Renal pelvis (tissue), 4 donors: ENCODE measurements around the gene CAMSAP1. TPM values are rescaled to one million over a fixed set of nuclear protein-coding genes. Genes with fewer than 3 reads are reported as not detected.

Experiments
- DNase-seq: peaks from one replicate; pipeline ENCODE4 v3.0.0-alpha.2; 2013
- polyA plus RNA-seq, 3 donors: library from polyadenylated mRNA; unstranded; fragments of 120-200 nt; gene quantifications; one replicate each; pipeline ENCODE4 v1.2.1, GENCODE V29; 2013; ENCODE audit not compliant: insufficient read length in 3 of 3

Gene CAMSAP1
- polyA plus RNA-seq, 3 donors, result 22.0 to 29.0 (median 26.0) TPM

DNA sequence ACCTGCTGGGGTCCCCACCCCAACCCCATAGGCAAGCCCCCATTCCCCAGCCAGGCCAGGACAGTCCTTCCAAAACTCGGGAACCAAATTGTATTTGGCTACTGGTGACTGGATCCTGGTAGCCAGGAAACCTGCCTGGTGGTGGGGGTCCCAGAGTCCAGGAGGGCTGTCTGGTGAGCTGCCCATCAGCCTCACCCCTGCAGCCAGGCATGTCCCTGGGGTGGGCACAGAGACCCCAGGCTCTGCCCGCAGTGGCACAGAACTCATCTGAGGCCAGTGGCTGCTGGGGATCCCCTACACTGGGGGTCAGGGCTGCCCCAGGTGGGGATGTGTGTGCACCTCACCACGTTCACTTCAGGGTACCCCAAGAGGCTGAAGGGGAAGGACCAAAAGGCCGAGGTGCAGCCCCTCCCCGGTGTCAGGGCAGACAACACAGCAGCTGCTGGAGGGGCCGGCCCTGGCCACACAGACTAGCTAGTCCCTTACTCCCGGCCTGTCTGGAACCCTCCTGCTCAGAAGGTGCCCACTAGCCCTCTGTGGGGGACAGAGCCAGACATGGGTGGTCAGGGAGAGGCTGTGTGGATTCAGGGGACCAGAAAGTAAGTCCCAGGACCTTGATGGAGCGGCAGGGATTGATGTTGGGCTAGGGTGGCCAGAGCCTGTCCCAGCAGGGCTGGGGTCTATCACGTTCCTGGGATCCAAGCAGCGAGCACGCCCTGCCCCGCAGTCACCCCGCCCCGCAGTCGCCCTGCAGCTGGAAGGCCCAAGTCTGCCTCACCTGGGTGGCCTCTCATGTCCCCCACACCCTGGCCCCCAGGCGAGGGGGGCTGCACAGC is 113.9 kb downstream of the CAMSAP1 start:
- no peak for DNase-seq

DNA sequence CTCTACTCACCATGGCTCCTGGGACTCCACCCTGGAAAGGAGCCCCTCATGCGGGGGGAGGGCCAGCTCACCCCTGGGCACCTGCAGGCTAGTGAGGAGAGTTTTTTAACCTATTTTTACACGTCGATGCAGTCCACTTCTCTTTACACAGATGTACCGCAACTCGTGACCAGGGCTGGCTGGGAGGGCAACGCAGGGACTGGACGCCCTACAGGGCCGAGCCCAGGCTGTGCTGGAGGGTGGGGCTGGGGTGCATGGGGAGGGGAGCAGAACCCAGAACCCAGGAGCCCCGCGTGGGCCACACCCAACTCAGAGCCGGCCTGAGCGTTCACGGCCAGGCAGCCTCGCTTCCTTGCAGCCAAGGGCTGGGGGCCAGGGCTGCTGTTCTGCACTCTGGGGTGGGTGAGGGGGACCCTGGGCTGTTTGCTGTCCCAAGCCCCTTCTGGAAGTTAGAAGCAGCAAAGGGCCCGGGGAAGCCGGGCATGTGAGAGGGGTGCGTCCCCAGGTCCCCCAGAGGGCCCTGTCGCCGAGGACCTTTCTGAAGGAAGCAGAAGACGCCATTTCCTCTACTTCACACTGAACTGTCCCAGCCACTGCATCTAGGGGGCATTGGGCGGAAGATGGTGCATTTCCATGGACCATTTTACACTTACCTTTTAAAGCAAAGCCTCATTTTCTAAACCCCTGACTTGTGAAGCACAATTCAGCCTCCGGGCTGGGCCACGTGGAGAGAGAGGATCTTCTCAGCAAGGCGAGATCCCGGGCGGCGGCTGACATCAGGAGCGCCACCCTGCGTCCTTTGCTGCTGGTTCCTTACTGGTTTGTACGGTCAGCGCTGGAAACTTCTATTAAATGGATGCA is 114.8 kb downstream of the CAMSAP1 start:
- no peak for DNase-seq

DNA sequence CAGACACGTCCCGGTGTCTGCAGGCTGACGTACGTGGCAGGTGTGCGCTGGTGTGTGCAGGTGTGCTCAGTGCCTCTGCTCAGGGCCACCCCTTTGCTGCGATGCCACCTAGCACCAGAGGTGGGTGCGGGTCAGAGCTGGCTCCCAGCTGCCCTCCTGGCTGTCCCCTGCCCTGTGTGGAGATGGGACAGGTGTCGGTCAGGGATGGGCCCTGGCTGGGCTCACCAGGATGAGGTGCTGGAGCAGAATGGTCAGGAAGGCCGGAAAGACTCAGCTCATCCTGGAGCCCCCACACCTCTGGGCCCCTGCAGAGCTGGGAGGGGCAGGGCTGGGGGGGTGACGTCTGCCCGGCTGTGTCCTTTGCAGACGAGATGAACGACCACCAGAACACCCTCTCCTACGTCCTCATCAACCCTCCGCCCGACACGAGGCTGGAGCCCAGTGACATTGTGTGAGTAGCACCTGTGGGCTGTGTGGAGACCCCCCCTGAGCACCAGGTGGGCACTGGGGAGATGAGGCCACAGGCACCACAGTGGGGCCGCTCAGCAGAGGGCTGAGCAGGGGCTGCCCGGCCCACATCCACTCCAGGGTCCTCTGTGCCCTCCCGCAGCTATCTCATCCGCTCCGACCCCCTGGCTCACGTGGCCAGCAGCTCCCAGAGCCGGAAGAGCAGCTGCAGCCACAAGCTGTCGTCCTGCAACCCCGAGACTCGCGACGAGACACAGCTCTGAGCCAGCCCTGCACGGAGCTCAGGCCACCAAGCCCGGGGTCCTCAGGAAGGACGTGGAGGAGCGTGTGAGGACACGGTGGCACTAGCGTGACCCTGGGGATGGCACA is 115.7 kb downstream of the CAMSAP1 start:
- DNase-seq, result no peak

DNA sequence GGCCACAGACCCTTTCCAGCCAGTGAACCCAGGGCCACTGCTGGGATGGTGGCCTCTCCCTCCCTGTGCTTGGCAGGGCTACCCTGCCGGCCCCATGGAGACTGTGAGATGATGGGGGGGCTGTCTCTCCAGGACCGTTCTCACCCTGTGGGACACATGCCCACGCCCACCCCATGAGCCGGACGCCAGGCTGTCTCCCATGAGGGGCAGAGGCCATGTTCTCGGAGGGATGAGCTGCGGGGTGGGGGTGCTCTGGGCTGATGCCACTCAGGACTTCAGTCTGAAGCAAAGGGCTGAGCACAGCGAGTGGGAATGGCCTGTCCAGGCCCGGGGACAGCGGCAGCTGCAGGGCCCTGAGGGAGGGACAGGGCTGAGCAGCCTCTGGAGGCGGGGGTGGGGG is 116.5 kb downstream of the CAMSAP1 start:
- DNase-seq, result no peak

DNA sequence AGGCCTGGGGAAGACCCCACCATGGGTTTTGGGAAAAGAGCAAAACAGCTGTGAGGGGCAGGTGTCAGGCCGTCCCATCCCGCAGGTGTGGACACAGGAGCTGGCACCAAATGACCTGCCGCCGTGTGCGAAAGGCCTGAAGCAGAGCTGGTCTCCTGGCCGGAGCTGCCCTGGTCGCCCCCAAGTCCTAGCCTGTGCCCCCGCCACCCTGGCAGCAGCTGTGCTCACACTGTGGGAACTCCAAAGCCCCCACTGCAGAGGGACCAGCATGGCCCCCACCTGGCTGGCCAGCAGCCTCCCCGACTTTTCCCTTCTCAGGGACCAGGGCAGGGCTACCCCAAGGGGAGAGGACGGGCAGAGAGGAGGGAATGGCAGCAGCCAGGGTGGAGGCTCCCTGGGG is 117.0 kb downstream of the CAMSAP1 start:
- no peak for DNase-seq

DNA sequence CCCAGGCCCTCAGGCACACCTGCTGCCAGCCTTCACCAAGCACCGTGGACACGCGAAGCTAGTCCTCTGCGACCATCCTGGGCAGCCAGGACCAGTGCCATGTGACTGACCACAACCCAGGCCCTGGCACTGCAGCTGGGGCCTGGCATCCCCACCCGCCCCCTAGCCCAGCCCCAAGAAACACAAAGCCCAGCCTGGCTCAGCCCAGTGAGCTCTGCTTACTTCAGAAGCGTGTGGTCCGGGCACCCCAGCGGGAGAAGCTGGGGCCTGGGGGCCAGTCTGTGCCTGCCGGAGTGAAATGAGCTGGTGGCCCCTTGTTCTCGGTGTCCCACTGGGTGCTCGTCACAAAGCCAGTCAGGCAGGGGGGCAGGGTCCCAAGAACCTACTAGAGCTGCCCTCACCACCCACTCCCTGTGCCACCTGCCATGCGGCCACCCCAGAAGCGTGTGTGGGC is 117.5 kb downstream of the CAMSAP1 start:
- no peak for DNase-seq

DNA sequence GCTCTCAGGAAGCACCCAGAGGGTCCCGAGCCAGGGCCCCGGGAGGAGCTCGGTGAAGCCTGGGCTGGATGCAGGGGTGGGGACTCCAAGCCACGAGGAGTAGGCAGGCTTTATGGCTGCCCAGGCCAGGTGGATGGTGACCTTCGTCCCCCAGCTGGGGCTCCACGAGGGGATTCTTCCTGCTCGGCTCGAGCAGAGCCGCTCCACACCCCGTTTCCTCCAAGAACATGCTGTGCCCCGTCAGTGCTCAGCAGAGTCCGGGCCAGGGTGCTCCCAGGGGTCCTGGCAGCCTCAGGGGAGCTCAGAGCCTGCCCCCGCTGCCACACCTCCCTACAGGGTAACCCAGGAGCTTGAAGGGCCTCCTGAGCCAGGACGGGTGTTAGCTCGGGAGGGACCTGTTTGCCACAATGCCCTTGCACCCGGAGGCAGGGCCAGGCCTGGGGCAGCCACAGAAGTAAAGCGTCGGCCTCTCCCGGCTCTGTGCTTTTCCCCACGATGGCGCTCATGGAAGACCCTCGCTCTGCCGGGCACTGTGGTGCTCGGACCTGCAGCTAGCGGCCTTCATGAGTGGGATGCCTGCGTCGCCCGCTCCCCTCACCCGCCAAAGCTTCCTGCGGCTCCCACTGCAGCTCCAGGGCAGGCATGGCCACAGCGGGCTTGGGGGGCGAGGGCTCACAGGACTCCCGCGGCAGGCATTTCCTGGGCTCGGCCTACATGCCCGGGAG is 118.6 kb downstream of the CAMSAP1 start:
- DNase-seq, result no peak

DNA sequence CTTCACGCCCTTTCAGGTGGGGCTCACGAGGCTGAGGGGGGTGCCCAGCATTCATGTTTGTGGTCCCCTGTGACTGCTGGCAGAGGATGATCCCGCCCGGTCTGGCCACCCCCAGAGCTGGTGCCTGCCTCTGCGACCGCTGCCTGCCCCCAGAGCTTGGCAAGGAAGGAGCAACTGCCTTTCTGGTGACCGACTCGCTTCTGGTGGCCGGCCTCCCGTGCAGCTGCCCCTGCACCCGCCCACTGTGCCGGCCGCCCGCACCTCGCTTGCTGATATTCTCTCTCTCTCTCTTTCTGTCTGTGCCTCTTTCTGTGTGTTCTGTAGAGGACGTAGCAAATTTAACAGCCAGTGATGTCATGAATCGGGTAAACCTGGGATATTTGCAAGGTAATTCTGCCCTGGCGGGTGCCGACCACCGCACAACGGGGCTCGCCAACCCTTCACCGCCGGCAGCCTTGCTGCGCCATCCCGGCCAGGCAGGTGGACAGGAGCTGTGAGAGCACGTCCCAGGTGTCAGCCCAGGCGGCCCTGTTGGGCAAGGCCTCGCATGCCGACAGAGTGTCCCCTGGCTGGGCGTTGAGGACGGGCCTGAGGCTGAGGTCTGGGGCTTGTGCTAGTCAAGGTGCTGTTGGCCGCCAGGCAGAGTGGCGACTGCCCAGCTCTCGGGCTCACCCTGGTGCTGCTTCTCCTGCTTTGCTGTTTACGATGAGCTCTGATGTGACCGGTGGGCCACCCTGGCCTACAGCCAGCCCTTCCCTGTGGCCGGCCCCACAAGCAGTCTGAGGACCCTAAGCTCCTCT is 119.4 kb downstream of the CAMSAP1 start:
- DNase-seq, result no peak

DNA sequence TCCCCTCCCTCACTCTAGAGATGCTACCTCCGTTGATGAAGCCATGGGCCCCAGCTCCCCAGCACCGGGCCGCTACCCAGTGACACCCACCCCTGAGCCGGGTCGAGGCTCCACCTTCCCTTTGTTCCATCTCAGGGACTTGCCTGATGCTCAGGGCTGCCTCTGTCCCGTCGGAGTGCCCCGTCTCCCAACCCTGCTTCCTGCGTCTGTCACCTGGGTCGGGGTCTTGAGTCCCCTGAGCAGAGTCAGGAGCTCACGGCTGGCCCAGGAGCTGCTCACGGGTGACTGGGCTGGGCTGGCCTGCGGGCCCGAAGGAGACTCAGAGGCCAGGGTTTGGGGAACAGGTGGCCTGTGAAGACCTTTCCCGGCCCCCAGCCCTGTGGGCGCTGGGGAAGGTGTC is 120.0 kb downstream of the CAMSAP1 start:
- DNase-seq, result no peak

DNA sequence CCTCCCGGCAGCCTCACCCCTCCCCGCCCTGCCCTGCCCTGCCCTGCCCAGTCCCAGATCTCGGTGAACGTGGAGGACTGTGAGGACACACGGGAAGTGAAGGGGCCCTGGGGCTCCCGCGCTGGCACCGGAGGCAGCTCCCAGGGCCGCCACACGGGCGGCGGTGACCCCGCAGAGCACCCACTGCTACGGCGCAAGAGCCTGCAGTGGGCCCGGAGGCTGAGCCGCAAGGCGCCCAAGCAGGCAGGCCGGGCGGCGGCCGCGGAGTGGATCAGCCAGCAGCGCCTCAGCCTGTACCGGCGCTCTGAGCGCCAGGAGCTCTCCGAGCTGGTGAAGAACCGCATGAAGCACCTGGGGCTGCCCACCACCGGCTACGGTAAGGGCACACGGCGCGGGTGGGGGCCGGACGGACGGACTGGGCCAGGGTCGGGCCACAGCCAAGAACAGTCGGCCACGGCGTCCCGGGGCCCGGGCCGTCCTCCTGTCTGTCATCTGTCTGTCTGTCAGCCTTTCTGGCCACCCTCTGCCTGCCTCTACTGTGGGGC is 121.1 kb downstream of the CAMSAP1 start:
- no peak for DNase-seq

DNA sequence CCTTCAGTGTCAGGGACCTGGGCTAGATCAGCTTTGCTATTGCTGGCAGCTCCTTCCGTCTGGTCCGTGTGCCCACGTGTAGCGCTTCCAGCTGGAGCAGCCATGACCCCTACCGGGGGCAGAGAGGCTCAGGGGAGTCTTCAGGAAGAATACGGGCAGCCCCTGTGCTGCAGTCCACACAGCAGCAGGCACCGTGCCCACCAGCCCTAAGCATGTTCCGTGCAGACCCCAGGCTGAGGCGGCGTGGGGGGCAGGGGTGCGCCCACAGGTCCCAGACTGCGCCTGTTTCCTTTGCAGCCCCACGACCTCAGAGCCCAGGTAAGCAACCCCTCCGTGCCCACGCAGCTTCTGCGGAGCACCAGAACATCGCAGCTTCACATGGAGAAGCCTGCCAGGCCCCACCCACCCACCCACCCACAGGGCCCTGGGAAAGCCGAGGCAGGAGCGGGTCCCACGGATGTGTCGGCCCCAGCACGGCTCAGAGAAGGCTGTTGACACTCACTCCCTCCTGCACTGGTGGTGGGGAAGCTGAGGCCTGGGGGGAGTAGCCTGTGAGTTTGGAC is 122.3 kb downstream of the CAMSAP1 start:
- no peak for DNase-seq

DNA sequence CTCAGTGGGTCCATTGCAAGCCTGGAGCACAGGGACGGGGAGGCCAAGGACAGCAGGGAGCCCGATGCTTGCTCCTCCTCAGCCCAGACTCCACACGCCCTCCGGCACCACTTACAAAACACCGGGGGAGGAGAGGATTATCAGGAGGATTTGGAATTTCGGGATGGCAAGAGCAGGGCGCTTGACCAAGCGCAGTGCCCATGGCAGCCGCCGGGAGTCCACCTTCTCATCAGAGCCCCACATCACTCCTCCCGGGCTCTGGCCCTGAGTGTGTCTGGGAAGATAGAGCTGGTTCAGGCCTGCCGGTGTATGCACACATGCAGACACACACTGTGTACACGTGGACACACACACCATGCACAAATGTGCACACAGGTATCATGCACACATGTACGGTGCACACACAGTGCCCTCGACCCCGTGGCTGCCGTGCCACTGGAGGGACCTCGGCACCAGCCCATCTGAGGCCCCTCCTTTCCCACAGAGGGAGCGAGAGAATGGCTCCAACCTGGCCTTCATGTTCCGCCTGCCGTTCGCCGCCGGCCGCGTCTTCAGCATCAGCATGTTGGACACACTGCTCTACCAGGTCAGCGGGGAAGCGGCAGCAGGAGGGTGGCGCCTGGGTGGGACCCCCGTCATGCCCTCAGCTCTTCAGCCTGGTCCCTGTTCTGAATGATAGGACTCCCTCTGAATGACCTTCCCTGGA is 123.7 kb downstream of the CAMSAP1 start:
- no peak for DNase-seq

DNA sequence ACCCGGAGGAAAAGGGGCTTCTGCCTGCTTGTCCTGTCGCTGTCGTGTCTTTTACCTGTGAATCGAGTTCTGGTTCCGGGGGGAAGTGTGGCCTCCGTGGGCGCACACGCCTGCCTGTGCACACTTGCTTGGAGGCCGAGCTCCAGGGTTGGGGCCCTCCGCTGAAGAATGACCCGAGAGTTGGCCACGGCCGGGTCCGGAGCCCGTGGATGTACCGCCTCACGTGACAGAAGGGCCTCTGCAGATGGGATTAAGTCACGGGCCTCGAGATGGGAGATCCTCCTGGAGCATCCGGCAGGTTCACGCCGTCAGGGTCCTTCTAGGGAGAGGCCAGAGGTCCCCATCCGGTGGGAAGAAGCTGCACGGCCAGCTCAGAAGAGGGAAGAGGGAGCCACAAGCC is 124.4 kb downstream of the CAMSAP1 start:
- no peak for DNase-seq

DNA sequence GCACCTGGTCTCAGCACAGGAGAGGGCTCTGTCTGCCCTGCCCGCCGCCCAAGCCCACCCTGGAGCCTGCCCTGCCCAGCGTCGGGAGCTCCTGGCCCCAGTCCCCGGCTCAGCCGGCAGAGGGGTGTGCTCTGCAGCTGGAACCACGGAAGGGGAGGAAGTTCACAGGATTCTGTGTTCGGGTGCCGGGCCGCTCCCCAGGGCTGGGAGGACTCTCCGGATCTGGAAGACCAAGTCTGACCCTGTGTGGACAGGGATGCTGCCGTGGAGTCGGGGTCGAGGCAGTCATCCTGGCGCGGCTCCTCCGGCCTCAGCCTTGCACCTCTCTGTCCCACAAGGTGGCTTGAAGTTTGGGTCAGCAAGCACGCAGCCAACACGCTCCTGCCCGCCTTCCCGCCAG is 126.7 kb downstream of the CAMSAP1 start:
- no peak for DNase-seq

DNA sequence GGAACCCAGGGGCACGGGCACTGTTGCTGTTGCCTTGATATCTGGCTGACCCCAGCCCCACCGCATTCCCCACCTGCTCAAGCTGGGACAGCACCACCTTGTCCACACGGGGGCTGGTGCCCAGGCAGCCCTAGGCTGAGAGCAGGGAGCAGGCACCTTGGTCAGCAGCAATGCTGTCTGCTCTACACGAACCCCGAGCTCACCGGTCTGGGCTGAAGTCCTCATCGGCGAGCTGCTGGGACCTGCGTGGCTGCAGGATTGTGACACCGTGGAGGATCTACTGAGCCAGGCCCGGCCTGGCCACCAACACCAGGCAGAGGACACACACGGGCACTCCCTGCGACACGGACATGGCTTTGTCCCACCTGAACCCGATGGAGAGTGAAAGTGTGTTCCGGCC is 127.3 kb downstream of the CAMSAP1 start:
- DNase-seq, result no peak

DNA sequence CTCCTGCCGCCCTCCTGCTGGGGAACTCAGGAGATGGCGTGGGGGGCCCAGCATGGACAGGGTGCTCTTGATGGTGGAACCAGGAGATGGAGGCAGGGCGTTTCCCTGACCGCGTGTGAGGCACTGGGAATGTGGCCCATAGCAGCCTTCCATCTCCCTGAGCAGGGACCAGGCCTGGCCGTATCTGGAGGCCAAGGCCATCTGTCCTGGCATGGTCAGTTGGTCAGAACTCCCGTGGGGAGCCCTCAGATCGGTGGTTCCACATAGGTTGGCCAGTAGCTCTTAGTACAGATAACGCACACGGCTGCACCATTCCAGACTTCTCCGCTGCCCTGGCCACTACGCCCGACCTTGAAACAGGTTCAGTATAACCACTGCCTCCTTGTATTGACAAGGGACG is 127.8 kb downstream of the CAMSAP1 start:
- DNase-seq, result no peak

DNA sequence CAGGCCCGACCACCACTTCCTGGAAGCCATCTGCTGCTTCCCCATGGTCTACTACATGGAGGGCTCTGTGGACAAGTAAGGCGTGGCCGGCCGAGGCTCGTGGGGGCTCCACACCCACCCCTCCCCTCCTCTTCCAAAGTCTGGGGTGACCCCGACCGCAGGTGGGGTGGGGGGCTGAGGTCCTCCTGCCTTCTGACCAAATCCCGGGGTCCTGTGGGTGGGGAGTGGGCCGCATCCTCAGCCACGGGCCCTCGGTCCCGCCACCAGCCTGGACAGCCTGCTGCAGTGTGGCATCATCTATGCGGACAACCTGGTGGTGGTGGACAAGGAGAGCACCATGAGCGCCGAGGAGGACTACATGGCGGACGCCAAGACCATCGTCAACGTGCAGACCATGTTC is 128.9 kb downstream of the CAMSAP1 start:
- DNase-seq, result no peak

DNA sequence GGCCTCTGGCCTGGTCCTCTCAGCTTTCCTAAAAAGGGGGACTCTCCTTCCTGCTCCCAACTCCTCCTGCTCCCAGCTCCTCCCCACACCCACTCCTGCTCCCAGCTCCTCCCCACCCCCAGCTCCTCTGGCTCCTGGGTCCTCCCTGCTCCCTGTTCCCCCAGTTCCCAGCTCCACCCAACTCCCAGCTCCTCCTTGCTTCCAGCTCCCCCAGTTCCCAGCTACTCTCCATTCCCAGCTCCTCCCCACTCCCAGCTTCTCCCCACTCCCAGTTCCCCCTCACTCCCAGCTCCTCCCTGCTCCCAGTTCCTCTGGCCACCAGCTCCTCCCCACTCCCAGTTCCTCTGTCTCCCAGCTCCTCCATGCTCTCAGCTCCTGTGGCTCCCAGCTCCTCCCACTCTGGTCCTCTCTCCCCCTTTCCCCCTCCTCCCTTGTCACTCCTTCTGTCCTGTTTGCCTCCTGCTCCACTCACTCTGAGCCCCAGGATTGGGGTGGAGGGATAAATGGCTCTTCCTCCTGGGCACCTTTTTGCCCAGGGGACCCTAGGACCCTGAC is 129.6 kb downstream of the CAMSAP1 start:
- DNase-seq, result no peak
